RWPE2 (cell line): ENCODE results near the gene MRPS22.

ENCODE experiments used
- ATAC-seq: fragments of 200-7000 bp; cut with Tn5 transposase; 3 replicates; pipeline ENCODE4 v1.9.1; 2021; ENCODE audit warnings: low read depth
- DNase-seq: peaks from one replicate; pipeline ENCODE4 v3.0.0-alpha.2; 2020; ENCODE audit warnings: low spot score
- H3K27ac ChIP-seq: fragments of 450-650 bp; 2 replicates; pipeline ENCODE4 v1.5.1; 2017; ENCODE audit warnings: mild to moderate bottlenecking; ENCODE audit not compliant: poor library complexity, severe bottlenecking
- H3K27me3 ChIP-seq: fragments of 250-450 bp; sonication (Bioruptor Pico); 2 replicates; pipeline ENCODE4 v1.5.1; 2021; ENCODE audit warnings: mild to moderate bottlenecking, moderate library complexity; ENCODE audit not compliant: insufficient read depth, poor library complexity, severe bottlenecking
- H3K36me3 ChIP-seq: fragments of 250-450 bp; sonication (Bioruptor Pico); 2 replicates; pipeline ENCODE4 v1.5.1; 2020; ENCODE audit warnings: low read depth, mild to moderate bottlenecking, moderate library complexity
- H3K4me1 ChIP-seq: fragments of 250-450 bp; sonication (Bioruptor Pico); 2 replicates; pipeline ENCODE4 v1.5.1; 2021; ENCODE audit warnings: mild to moderate bottlenecking, moderate library complexity; ENCODE audit not compliant: insufficient read depth, poor library complexity, severe bottlenecking
- H3K4me3 ChIP-seq: fragments of 250-450 bp; sonication (Bioruptor Pico); 2 replicates; pipeline ENCODE4 v1.5.1; 2021; ENCODE audit warnings: mild to moderate bottlenecking, moderate library complexity; ENCODE audit not compliant: severe bottlenecking
- H3K9me3 ChIP-seq: fragments of 250-450 bp; sonication (Bioruptor Pico); 2 replicates; pipeline ENCODE4 v1.5.1; 2021; ENCODE audit warnings: mild to moderate bottlenecking, moderate library complexity; ENCODE audit not compliant: severe bottlenecking
- CTCF ChIP-seq: fragments of 450-650 bp; IDR thresholded peaks from one replicate; pipeline ENCODE4 v1.5.1; 2017; ENCODE audit warnings: mild to moderate bottlenecking, moderate library complexity; ENCODE audit not compliant: poor library complexity, severe bottlenecking

Gene MRPS22

GRCh38 chr3:139319428-139320402, 24.1 kb upstream of the MRPS22 start:
- TF ChIP-seq CTCF, result no peak
- no peak for ATAC-seq
- H3K4me3 ChIP-seq, result no peak overlapping the region
- no peak overlapping the region for H3K27ac ChIP-seq
- H3K9me3 ChIP-seq, result no peaks in the 10 kb centered on the region
- H3K4me1 ChIP-seq, result peaks cover 12% of the 10 kb centered on the region
- no peaks in the 10 kb centered on the region for H3K27me3 ChIP-seq
- no peak for DNase-seq
- no peaks in the 10 kb centered on the region for H3K36me3 ChIP-seq

GRCh38 chr3:139320551-139321309, 23.1 kb upstream of the MRPS22 start:
- no peak for DNase-seq
- no peak overlapping the region for H3K4me3 ChIP-seq
- ATAC-seq, result no peak

GRCh38 chr3:139322346-139322745, 21.5 kb upstream of the MRPS22 start:
- no peaks in the 10 kb centered on the region for H3K36me3 ChIP-seq
- no peak for DNase-seq
- peaks cover 11% of the 10 kb centered on the region for H3K4me1 ChIP-seq
- no peak for TF ChIP-seq CTCF
- H3K27me3 ChIP-seq, result no peaks in the 10 kb centered on the region
- H3K4me3 ChIP-seq, result no peak overlapping the region
- H3K9me3 ChIP-seq, result no peaks in the 10 kb centered on the region
- no peak overlapping the region for H3K27ac ChIP-seq
- no peak for ATAC-seq

More at GRCh38 chr3:139320551-139321309, 23.1 kb upstream of the MRPS22 start:
- H3K4me1 ChIP-seq, result peaks cover 12% of the 10 kb centered on the region
- H3K36me3 ChIP-seq, result no peaks in the 10 kb centered on the region
- H3K27ac ChIP-seq, result no peak overlapping the region
- H3K27me3 ChIP-seq, result no peaks in the 10 kb centered on the region
- H3K9me3 ChIP-seq, result no peaks in the 10 kb centered on the region
- TF ChIP-seq CTCF, result no peak

- DNase-seq, result no peak
- H3K9me3 ChIP-seq, result no peaks in the 10 kb centered on the region
- H3K27me3 ChIP-seq, result no peaks in the 10 kb centered on the region
- ATAC-seq, result no peak
- no peak overlapping the region for H3K27ac ChIP-seq
- H3K4me3 ChIP-seq, result no peak overlapping the region
- H3K4me1 ChIP-seq, result peaks cover 4% of the 10 kb centered on the region
- no peaks in the 10 kb centered on the region for H3K36me3 ChIP-seq
- no peak for TF ChIP-seq CTCF
Measured at GRCh38 chr3:139323146-139323545, 20.7 kb upstream of the MRPS22 start.
